Transverse colon (tissue), 4 donors: ENCODE results near the gene RNF224. TPM values are rescaled to one million over a fixed set of nuclear protein-coding genes. Genes with fewer than 3 reads are reported as not detected.

Source experiments
- DNase-seq: peaks from one replicate; pipeline ENCODE4 v3.0.0-alpha.2; 2019
- H3K27ac ChIP-seq, 4 donors: fragments of 200-600 bp; sonication (generic); 2 replicates each; pipeline ENCODE4 v1.5.1; 2016 to 2018; ENCODE audit warnings: inconsistent platforms in 4 of 4
- H3K27me3 ChIP-seq: fragments of 200-600 bp; sonication (generic); 2 replicates; pipeline ENCODE4 v1.5.1; 2017; ENCODE audit warnings: inconsistent platforms
- H3K36me3 ChIP-seq, 4 donors: fragments of 200-600 bp; sonication (generic); 2 replicates each; pipeline ENCODE4 v1.5.1; 2017 to 2019; ENCODE audit warnings: inconsistent platforms in 4 of 4
- H3K4me1 ChIP-seq, 4 donors: fragments of 200-600 bp; sonication (generic); 2 replicates each; pipeline ENCODE4 v1.5.1; 2017 to 2020; ENCODE audit warnings: inconsistent platforms in 4 of 4
- H3K4me3 ChIP-seq, 4 donors: fragments of 200-600 bp; sonication (generic); 1 replicate in 1 of 4; 2 replicates in 3 of 4; pipeline versions ENCODE4 v1.5.1 to v1.6.1; 2017 to 2019; ENCODE audit warnings: inconsistent platforms in 4 of 4
- H3K9me3 ChIP-seq, 2 donors: fragments of 200-600 bp; sonication (generic); 2 replicates each; pipeline ENCODE4 v1.5.1; 2017 to 2019; ENCODE audit warnings: inconsistent platforms in 2 of 2
- EP300 ChIP-seq: sonication (generic); formaldehyde crosslinking; IDR thresholded peaks from one replicate; pipeline ENCODE4 v1.6.1; 2017; ENCODE audit warnings: antibody characterized with exemption, low read depth
- POLR2A ChIP-seq: fragments of 450-650 bp; IDR thresholded peaks from one replicate; pipeline ENCODE4 v1.6.1; 2016; ENCODE audit warnings: antibody characterized with exemption, mild to moderate bottlenecking, moderate library complexity
- POLR2AphosphoS5 ChIP-seq, 3 donors: sonication (generic); formaldehyde crosslinking; IDR thresholded peaks; one replicate each; pipeline ENCODE4 v1.6.1; 2016; ENCODE audit warnings: antibody characterized with exemption in 3 of 3
- WGBS, 2 donors: methylation state at CpG; one replicate each; pipeline ENCODE4 v1.1.5; 2018; ENCODE audit warnings: low coverage in 1 of 2; 5-methylcytosine and 5-hydroxymethylcytosine counted together
- in situ Hi-C, 4 donors: fragments of 200-750 bp; cut with MboI; loops; one replicate each; pipeline versions ENCODE4 v1.15.0 to v1.15.1; 2017; ENCODE audit warnings: low sequenced_read_pairs in 3 of 4, low pct_ligation_motif_present in 1 of 4, low pct_unique_long_range_greater_than_20kb in 1 of 4
- intact Hi-C: fragments of 100-400 bp; cut with DNase I; formaldehyde crosslinking; loops from one replicate; pipeline ENCODE4 v1.15.1; 2023; ENCODE audit warnings: low total_unique reads
- total RNA-seq, 4 donors: library from RNA; depleted of rRNA; stranded (reverse); fragments of >200 nt; gene quantifications; one replicate each; pipeline ENCODE4 v1.1.0, GENCODE V29; 2016
- TF ChIP-seq, protein P1 (sequence below), 5 experiments: fragments of 200-600 bp in 3 of 5; fragments of 450-650 bp in 2 of 5; sonication (generic) in 3 of 5; IDR thresholded peaks; 1 replicate in 2 of 5; 2 replicates in 3 of 5; pipeline ENCODE4 v1.5.1; 2016 to 2017; ENCODE audit warnings: antibody characterized with exemption in 5 of 5, inconsistent platforms in 3 of 5, mild to moderate bottlenecking in 2 of 5, moderate library complexity in 1 of 5

Gene RNF224
- total RNA-seq, 4 donors from 2014 or later = not detected

DNA sequence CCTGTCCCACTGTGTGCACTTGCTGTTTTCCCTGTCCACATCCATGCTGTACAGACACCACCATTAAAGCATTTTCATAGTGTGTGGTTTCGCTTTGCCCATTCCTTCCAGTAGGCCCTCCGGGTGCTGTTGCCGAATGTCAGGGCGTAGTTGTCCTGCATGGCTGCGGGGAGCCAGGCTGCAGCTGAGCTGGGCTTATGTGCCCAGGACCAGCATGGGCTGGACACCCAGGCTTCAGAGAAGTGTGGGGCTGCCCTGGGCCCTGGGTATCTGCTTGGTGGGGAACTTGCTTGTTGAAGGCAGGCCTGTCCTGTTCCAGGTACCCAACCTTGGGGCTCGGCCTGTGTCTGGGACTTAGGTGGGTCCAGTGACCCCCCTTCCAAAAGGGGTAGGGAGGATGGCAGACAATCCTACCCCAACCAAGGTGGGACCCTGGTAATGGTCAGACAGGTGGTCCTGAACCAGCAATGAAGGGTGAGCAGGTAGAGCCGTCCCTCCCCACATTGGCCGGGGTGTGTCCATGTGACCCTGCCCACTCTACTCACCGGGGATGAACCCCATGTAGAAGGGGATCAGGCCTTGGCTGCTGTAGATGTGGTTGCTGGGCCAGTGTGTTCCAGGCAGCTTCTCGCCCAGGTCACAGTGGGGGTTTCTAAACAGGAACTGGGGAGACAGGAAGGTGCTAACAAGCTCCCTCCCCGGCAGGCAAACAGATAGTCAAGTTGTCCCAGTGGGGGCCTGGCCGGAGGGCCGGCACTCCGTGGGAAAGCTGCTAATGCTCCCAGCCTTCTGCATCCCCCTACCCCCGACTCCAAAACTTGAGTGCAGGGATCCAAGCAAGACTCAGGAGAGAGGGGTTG, 16.6 kb downstream of the RNF224 start:
- in situ Hi-C loops = no loop called here
- Histone ChIP-seq H3K4me3 (no peak overlapping the region), H3K4me1 (peaks cover 18 to 35% (median 27%) of the 10 kb centered on the region in 4 donors), H3K27me3 (no peaks in the 10 kb centered on the region), H3K27ac (no peak overlapping the region), H3K36me3 (peaks cover 0 to 5% (median 0%) of the 10 kb centered on the region in 4 donors), H3K9me3 (no peaks in the 10 kb centered on the region)
- TF ChIP-seq, protein P1, sequence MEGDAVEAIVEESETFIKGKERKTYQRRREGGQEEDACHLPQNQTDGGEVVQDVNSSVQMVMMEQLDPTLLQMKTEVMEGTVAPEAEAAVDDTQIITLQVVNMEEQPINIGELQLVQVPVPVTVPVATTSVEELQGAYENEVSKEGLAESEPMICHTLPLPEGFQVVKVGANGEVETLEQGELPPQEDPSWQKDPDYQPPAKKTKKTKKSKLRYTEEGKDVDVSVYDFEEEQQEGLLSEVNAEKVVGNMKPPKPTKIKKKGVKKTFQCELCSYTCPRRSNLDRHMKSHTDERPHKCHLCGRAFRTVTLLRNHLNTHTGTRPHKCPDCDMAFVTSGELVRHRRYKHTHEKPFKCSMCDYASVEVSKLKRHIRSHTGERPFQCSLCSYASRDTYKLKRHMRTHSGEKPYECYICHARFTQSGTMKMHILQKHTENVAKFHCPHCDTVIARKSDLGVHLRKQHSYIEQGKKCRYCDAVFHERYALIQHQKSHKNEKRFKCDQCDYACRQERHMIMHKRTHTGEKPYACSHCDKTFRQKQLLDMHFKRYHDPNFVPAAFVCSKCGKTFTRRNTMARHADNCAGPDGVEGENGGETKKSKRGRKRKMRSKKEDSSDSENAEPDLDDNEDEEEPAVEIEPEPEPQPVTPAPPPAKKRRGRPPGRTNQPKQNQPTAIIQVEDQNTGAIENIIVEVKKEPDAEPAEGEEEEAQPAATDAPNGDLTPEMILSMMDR (IDR thresholded peaks at IDR 0.05) = no peak
- TF ChIP-seq POLR2A = peak; percentile 45
- no peak for TF ChIP-seq EP300
- peak in 2 of 3 donors; percentile 7 to 83 for TF ChIP-seq POLR2AphosphoS5 (IDR thresholded peaks at IDR 0.05)
- DNase-seq = peak; percentile 52
- intact Hi-C loops = no loop called here
- WGBS, 2 donors = 53 to 62% methylated on average over 2 to 10 of the region's 15 CpGs

DNA sequence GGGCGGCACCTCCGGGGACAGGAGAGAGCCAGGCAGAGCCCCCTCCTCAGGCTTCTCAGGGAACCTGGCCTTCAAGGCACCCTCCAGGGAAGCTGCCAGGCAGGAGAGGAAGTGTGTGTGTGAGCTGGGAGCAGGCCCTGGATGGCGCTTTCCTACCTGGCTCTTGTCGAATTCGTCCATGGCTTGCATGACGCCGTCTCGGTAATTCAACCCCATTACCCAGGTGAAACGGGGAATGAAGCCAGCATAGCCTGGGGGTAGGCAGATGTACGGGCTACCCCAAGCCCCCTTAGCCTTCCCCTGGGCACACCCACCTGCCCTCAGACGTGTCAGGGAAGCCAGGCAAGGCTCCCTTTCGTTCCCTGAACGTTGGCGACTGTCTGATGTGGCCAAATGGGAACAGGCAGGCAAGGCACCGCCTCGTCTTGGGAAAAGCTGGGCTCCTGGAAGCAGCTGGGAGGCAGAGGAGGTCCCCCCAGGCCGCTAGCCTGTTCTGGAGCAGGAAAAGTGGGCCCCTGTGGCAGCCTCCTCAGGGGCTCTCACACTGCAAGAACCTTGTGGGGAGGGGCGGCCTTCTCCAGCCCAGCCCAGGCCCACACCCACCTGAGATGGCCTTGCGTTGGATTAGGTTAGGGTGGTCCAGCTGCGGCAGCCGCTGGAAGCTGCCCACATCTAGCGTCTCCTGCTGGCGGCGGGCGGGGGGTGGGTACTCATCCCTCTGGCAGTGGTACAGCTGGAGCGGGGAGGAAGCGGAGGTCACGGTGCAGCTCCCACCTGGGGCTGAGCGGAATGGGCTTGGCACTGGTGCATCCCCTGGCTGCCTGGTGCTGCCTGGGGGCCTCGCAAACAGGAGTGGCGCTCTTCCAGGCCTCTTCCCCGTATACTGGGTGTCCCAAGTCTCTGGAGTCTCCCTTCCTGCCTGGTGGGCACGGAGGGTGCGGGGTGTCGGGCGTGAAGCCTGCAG, 17.5 kb downstream of the RNF224 start:
- no peak for DNase-seq

DNA sequence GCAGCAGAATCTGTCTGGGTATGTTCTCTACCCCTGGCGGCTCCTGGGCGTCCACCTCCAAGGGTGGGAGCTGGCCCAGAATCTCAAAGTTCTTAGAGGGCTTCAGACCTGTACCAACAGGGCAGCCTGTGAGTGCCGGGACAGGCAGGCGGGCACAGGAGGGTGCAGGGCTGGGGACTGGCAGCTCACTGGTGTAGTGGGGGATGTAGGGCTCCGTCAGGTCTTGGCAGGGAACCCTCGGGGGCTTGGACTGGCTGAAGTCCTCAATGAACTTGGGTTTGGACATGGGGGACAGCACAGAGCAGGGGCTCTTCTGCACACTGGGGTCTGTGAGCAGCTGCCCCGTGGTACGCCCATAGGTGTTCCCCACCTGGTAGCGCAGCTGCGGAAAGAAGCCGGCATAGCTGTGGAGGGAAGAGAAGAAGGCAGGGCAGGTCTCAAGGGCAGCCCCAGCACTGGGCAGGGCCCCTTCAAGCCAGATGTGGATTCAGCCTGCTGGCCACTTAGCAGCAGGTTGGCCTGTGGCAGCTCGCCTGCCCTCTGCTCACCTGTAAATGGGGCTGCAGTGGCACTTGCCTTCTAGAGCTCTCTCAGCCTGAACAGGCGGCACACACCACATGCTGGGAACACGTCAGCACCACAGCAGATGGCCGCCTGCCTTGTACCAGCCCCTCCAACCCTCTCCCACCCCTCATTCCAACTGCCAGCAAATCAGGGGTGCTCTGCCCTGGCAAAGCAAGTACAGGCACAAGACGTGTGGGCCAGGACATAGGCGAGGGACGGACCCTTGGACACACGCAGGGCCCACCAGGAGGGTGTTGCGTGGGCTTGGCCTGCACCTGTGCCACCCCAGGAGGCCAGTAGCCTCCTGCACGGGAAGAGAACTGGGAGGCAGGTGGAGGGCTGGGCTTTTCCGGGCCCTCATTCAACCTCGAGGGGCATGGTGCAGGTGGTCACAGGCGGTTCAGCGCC, 18.4 kb downstream of the RNF224 start:
- no peaks in the 10 kb centered on the region for H3K9me3 ChIP-seq
- no peak for DNase-seq
- peaks cover 11 to 22% (median 16%) of the 10 kb centered on the region in 4 donors for H3K4me1 ChIP-seq
- intact Hi-C loops (no loop called here), in situ Hi-C loops (no loop called here)
- no peak overlapping the region for H3K4me3 ChIP-seq
- TF ChIP-seq POLR2AphosphoS5 (IDR thresholded peaks at IDR 0.05) (no peak), POLR2A (no peak), EP300 (no peak)
- TF ChIP-seq, protein P1 (IDR thresholded peaks at IDR 0.05) = no peak
- H3K36me3 ChIP-seq = peaks cover 0 to 5% (median 0%) of the 10 kb centered on the region in 4 donors
- H3K27ac ChIP-seq = no peak overlapping the region
- H3K27me3 ChIP-seq = no peaks in the 10 kb centered on the region
- 94% methylated on average over 25 of the region's 25 CpGs; no CpG with 5 or more reads in 1 of the 2 donors for WGBS, 2 donors

More for the DNA sequence above, 17.5 kb downstream of the RNF224 start:
- Histone ChIP-seq H3K36me3 (peaks cover 0 to 5% (median 0%) of the 10 kb centered on the region in 4 donors), H3K9me3 (no peaks in the 10 kb centered on the region), H3K27ac (no peak overlapping the region), H3K4me3 (no peak overlapping the region), H3K4me1 (peaks cover 12 to 26% (median 17%) of the 10 kb centered on the region in 4 donors), H3K27me3 (no peaks in the 10 kb centered on the region)
- WGBS, 2 donors = 71 to 80% methylated on average over 5 to 33 of the region's 36 CpGs
- TF ChIP-seq POLR2AphosphoS5 (IDR thresholded peaks at IDR 0.05) (peak in 1 of 3 donors; percentile 53), POLR2A (no peak)
- intact Hi-C loops = no loop called here
- in situ Hi-C loops = no loop called here
